ENCODE results near the gene ILDR1.

Gene ILDR1

GRCh38 chr3:121994551-121994950 lies 27.5 kb downstream of the ILDR1 start (continued):
- TF ChIP-seq ZFP30 (CRISPR knock-in tag; IDR thresholded peaks at IDR 0.05) (no peak), ZNF8 (CRISPR knock-in tag; IDR thresholded peaks at IDR 0.05) (no peak), CSRNP3 (CRISPR knock-in tag; IDR thresholded peaks at IDR 0.05) (no peak), BACH2 (CRISPR knock-in tag; IDR thresholded peaks at IDR 0.05; ENCODE audit: borderline replicate concordance) (no peak), ZFP3 (CRISPR knock-in tag; IDR thresholded peaks at IDR 0.05) (no peak), TCF4 (CRISPR knock-in tag; IDR thresholded peaks at IDR 0.05; ENCODE audit: borderline replicate concordance) (no peak), OSR1 (CRISPR knock-in tag; IDR thresholded peaks at IDR 0.05) (no peak), ESRRG (CRISPR knock-in tag; IDR thresholded peaks at IDR 0.05) (no peak), RARB (CRISPR knock-in tag; IDR thresholded peaks at IDR 0.05) (no peak)

- TF ChIP-seq ZFP30 (CRISPR knock-in tag; IDR thresholded peaks at IDR 0.05), result no peak
- no peak for ATAC-seq
Measured at GRCh38 chr3:121992601-121993560, 29.2 kb downstream of the ILDR1 start.

- ATAC-seq, result no peak; the same call in 2 of the 3 replicates
- no peak for TF ChIP-seq ZFP3 (CRISPR knock-in tag; IDR thresholded peaks at IDR 0.05)
- TF ChIP-seq TOX (CRISPR knock-in tag; IDR thresholded peaks at IDR 0.05; ENCODE audit: borderline replicate concordance), result no peak
- no peak for TF ChIP-seq ZNF8 (CRISPR knock-in tag; IDR thresholded peaks at IDR 0.05)
- no peak for TF ChIP-seq ISL1 (CRISPR knock-in tag; IDR thresholded peaks at IDR 0.05)
- TF ChIP-seq BACH2 (CRISPR knock-in tag; IDR thresholded peaks at IDR 0.05; ENCODE audit: borderline replicate concordance), result no peak
- no peak for TF ChIP-seq TCF4 (CRISPR knock-in tag; IDR thresholded peaks at IDR 0.05; ENCODE audit: borderline replicate concordance)
- TF ChIP-seq PATZ1 (CRISPR knock-in tag; IDR thresholded peaks at IDR 0.05; ENCODE audit: borderline replicate concordance), result no peak
- TF ChIP-seq ZNF565 (CRISPR knock-in tag; conservative IDR thresholded peaks at IDR 0.05; ENCODE audit: low read depth), result no peak
- TF ChIP-seq ZFP30 (CRISPR knock-in tag; IDR thresholded peaks at IDR 0.05), result no peak
- no peak for TF ChIP-seq CREB5 (CRISPR knock-in tag; IDR thresholded peaks at IDR 0.05; ENCODE audit: low read depth)
- TF ChIP-seq ESRRG (CRISPR knock-in tag; IDR thresholded peaks at IDR 0.05), result no peak
Measured at GRCh38 chr3:121989943-121990342, 32.1 kb downstream of the ILDR1 start.

GRCh38 chr3:121988146-121988545 lies 33.9 kb downstream of the ILDR1 start:
- TF ChIP-seq ZFP3 (CRISPR knock-in tag; IDR thresholded peaks at IDR 0.05), result no peak
- no peak for TF ChIP-seq PPARA (CRISPR knock-in tag; IDR thresholded peaks at IDR 0.05; ENCODE audit: borderline replicate concordance)
- no peak for TF ChIP-seq BACH2 (CRISPR knock-in tag; IDR thresholded peaks at IDR 0.05; ENCODE audit: borderline replicate concordance)
- TF ChIP-seq ARNTL (CRISPR knock-in tag; IDR thresholded peaks at IDR 0.05; ENCODE audit: borderline replicate concordance, low read depth), result no peak
- no peak for TF ChIP-seq ISL1 (CRISPR knock-in tag; IDR thresholded peaks at IDR 0.05)
- no peak for TF ChIP-seq CREB5 (CRISPR knock-in tag; IDR thresholded peaks at IDR 0.05; ENCODE audit: low read depth)
- no peak for TF ChIP-seq TOX (CRISPR knock-in tag; IDR thresholded peaks at IDR 0.05; ENCODE audit: borderline replicate concordance)
- TF ChIP-seq ZFP30 (CRISPR knock-in tag; IDR thresholded peaks at IDR 0.05), result no peak
- no peak for TF ChIP-seq ZNF8 (CRISPR knock-in tag; IDR thresholded peaks at IDR 0.05)
- no peak for TF ChIP-seq RARB (CRISPR knock-in tag; IDR thresholded peaks at IDR 0.05)
- no peak for TF ChIP-seq GLIS3 (CRISPR knock-in tag; IDR thresholded peaks at IDR 0.05)
- no peak for TF ChIP-seq OSR1 (CRISPR knock-in tag; IDR thresholded peaks at IDR 0.05)
- no peak for TF ChIP-seq ZNF565 (CRISPR knock-in tag; conservative IDR thresholded peaks at IDR 0.05; ENCODE audit: low read depth)
- TF ChIP-seq CSDC2 (CRISPR knock-in tag; IDR thresholded peaks at IDR 0.05), result no peak
- TF ChIP-seq TSHZ2 (CRISPR knock-in tag; IDR thresholded peaks at IDR 0.05), result no peak
- no peak for TF ChIP-seq PATZ1 (CRISPR knock-in tag; IDR thresholded peaks at IDR 0.05; ENCODE audit: borderline replicate concordance)
- ATAC-seq, result no peak
